ENCODE measurements around the gene TRAT1.

GRCh38 chr3:108826309-108827187 lies 4.0 kb downstream of the TRAT1 start:
- TF ChIP-seq CTCF (conservative IDR thresholded peaks at IDR 0.05 in 1 of 2, IDR thresholded peaks at IDR 0.05 in 1 of 2; ENCODE audit: extremely low read depth in 1 of 2, insufficient read depth in 1 of 2, low read depth in 1 of 2, low read length in 2 of 2) (no peak), EZH2 (IDR thresholded peaks at IDR 0.05; ENCODE audit: borderline replicate concordance, low read length) (no peak)

Measured in mammary epithelial cell (primary cell).